ENCODE results near the gene ADAM15. TPM values are rescaled to one million over a fixed set of nuclear protein-coding genes. Genes with fewer than 3 reads are reported as not detected.

Gene ADAM15
- total RNA-seq, 1 experiment from 2014 or later, result 187 TPM

DNA sequence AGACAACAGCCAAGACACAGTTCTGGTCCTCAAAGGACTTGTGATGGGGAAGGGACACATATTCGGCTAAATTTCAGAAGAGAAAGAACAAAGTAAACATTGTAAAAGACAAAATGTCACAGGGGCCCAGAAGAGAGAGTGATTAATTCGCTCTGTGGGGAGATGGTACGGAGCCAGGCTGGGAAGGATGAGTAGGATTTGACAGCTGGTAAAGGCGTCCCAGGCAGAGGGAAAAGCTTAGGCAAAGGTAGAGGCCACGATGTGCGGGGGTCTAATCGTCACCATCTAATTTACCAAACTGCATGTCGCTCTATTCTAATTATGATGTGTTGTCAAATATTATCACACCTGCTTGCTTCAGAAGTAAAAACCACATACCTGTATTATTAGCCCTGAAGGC is 59.3 kb downstream of the ADAM15 start:
- BruUV-seq (replicated peaks), result no TSS peak
- Histone ChIP-seq H3K36me3 (ENCODE audit: low read depth) (no peaks in the 10 kb centered on the region), H3K4me2 (no peak overlapping the region), H2AFZ (no peak overlapping the region), H3K9me3 (ENCODE audit: insufficient read depth, low read depth) (no peaks in the 10 kb centered on the region), H3K4me3 (no peak overlapping the region), H3K4me1 (replicated peaks; ENCODE audit: insufficient read depth) (no peaks in the 10 kb centered on the region), H3F3A (ENCODE audit: insufficient read depth, low read depth) (0 out of 2 replicates have a peak, but pooled peaks cover 3% of the 10 kb centered on the region), H3K27ac (no peak overlapping the region), H4K20me1 (ENCODE audit: insufficient read depth) (no peaks in the 10 kb centered on the region; the same call in 1 of the 2 replicates), H3K79me2 (ENCODE audit: low read depth) (no peaks in the 10 kb centered on the region), H3K27me3 (ENCODE audit: insufficient read depth, low read depth) (no peaks in the 10 kb centered on the region), H3K9me2 (ENCODE audit: insufficient read depth) (no peaks in the 10 kb centered on the region)
- TF ChIP-seq, protein P1, sequence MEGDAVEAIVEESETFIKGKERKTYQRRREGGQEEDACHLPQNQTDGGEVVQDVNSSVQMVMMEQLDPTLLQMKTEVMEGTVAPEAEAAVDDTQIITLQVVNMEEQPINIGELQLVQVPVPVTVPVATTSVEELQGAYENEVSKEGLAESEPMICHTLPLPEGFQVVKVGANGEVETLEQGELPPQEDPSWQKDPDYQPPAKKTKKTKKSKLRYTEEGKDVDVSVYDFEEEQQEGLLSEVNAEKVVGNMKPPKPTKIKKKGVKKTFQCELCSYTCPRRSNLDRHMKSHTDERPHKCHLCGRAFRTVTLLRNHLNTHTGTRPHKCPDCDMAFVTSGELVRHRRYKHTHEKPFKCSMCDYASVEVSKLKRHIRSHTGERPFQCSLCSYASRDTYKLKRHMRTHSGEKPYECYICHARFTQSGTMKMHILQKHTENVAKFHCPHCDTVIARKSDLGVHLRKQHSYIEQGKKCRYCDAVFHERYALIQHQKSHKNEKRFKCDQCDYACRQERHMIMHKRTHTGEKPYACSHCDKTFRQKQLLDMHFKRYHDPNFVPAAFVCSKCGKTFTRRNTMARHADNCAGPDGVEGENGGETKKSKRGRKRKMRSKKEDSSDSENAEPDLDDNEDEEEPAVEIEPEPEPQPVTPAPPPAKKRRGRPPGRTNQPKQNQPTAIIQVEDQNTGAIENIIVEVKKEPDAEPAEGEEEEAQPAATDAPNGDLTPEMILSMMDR (conservative IDR thresholded peaks at IDR 0.05), result no peak
- no peak for TF ChIP-seq EZH2 (IDR thresholded peaks at IDR 0.05; ENCODE audit: low read depth)
- CTCF ChIA-PET, result no interaction called here
- no peak for DNase-seq
- POLR2A ChIA-PET (ENCODE audit: unreplicated experiment), result no interaction called here
- intact Hi-C loops (cut with micrococcal nuclease; ENCODE audit: unreplicated experiment), result no loop called here

DNA sequence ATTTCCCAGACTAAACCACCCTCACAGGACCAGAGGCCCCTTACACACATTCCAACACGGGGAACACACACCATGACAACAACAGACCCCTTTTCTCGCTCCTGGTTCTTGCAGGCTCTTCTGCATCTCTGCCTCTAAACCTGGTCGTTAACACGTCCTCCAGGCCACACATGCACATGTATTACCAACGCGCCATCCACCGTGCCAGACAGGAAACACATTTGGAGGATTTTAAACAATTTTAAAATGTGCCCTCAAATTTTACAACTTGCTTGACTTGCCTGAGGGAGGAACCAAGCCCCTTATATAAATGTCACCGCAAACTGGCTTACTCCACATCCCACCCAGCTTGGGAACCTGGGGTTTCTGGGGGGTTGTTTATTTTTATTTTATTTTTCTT is 59.7 kb downstream of the ADAM15 start:
- H3K27ac ChIP-seq, result no peak overlapping the region
- intact Hi-C loops (cut with micrococcal nuclease; ENCODE audit: unreplicated experiment), result no loop called here
- H2AFZ ChIP-seq, result no peak overlapping the region
- no peak overlapping the region for H3K4me3 ChIP-seq
- CTCF ChIA-PET, result no interaction called here
- H4K20me1 ChIP-seq (ENCODE audit: insufficient read depth), result no peaks in the 10 kb centered on the region; the same call in 1 of the 2 replicates
- no peaks in the 10 kb centered on the region for H3K27me3 ChIP-seq (ENCODE audit: insufficient read depth, low read depth)
- no peaks in the 10 kb centered on the region for H3K36me3 ChIP-seq (ENCODE audit: low read depth)
- H3K79me2 ChIP-seq (ENCODE audit: low read depth), result no peaks in the 10 kb centered on the region
- POLR2A ChIA-PET (ENCODE audit: unreplicated experiment), result no interaction called here
- H3K9me2 ChIP-seq (ENCODE audit: insufficient read depth), result no peaks in the 10 kb centered on the region
- H3K4me1 ChIP-seq (replicated peaks; ENCODE audit: insufficient read depth), result no peaks in the 10 kb centered on the region
- BruUV-seq (replicated peaks), result no TSS peak
- H3K4me2 ChIP-seq, result no peak overlapping the region
- H3F3A ChIP-seq (ENCODE audit: insufficient read depth, low read depth), result no peaks in the 10 kb centered on the region
- no peak for DNase-seq
- TF ChIP-seq, protein P1 (conservative IDR thresholded peaks at IDR 0.05), result no peak
- no peak for TF ChIP-seq EZH2 (IDR thresholded peaks at IDR 0.05; ENCODE audit: low read depth)
- H3K9me3 ChIP-seq (ENCODE audit: insufficient read depth, low read depth), result no peaks in the 10 kb centered on the region

Other genes with a start within 250 kb of the ADAM15 start
- 0.33 and 1.1 TPM in 2 replicates for gene KCNN3, start 181.0 kb upstream of the ADAM15 start, total RNA-seq (2021)
- 27.1 and 38.2 TPM in 2 replicates for gene PMVK, start 114.6 kb upstream of the ADAM15 start, total RNA-seq (2021)
- 36.3 and 40.2 TPM in 2 replicates for gene PBXIP1, start 95.2 kb upstream of the ADAM15 start, total RNA-seq (2021)
- 30.0 and 33.2 TPM in 2 replicates for gene PYGO2, start 89.5 kb upstream of the ADAM15 start, total RNA-seq (2021)
- gene SHC1, start 80.6 kb upstream of the ADAM15 start, total RNA-seq (2021), result 162 and 210 TPM in 2 replicates
- 236 and 300 TPM in 2 replicates for gene CKS1B, start 76.6 kb upstream of the ADAM15 start, total RNA-seq (2021)
- 47.9 and 54.2 TPM in 2 replicates for gene FLAD1, start 68.0 kb upstream of the ADAM15 start, total RNA-seq (2021)
- 1.2 and 1.3 TPM in 2 replicates for gene LENEP, start 57.7 kb upstream of the ADAM15 start, total RNA-seq (2021)
- 38.6 and 44.1 TPM in 2 replicates for gene ZBTB7B, start 48.5 kb upstream of the ADAM15 start, total RNA-seq (2021)
- gene DCST2, start 17.5 kb upstream of the ADAM15 start, total RNA-seq (2021), result 4.4 and 4.7 TPM in 2 replicates
- 0.22 and 0.43 TPM in 2 replicates for gene DCST1, start 17.5 kb upstream of the ADAM15 start, total RNA-seq (2021)
- 14.0 and 17.3 TPM in 2 replicates for gene EFNA4, start 12.4 kb downstream of the ADAM15 start, total RNA-seq (2021)
- 6.7 and 8.8 TPM in 2 replicates for gene EFNA3, start 27.5 kb downstream of the ADAM15 start, total RNA-seq (2021)
- 30.6 and 35.7 TPM in 2 replicates for gene EFNA1, start 76.6 kb downstream of the ADAM15 start, total RNA-seq (2021)
- gene SLC50A1, start 84.5 kb downstream of the ADAM15 start, total RNA-seq (2021), result 54.9 and 67.6 TPM in 2 replicates
- gene DPM3, start 89.2 kb downstream of the ADAM15 start, total RNA-seq (2021), result 83.7 and 127 TPM in 2 replicates
- gene KRTCAP2, start 122.0 kb downstream of the ADAM15 start, total RNA-seq (2021), result 112 and 156 TPM in 2 replicates
- gene TRIM46, start 122.5 kb downstream of the ADAM15 start, total RNA-seq (2021), result 6.0 and 6.2 TPM in 2 replicates
- gene THBS3, start 156.6 kb downstream of the ADAM15 start, total RNA-seq (2021), result 45.4 and 58.8 TPM in 2 replicates
- 56.1 and 68.9 TPM in 2 replicates for gene MTX1, start 157.4 kb downstream of the ADAM15 start, total RNA-seq (2021)
- 56.9 and 60.8 TPM in 2 replicates for gene ENTREP3, start 204.2 kb downstream of the ADAM15 start, total RNA-seq (2021)
- 56.9 and 64.1 TPM in 2 replicates for gene SCAMP3, start 211.0 kb downstream of the ADAM15 start, total RNA-seq (2021)
- 39.1 and 43.9 TPM in 2 replicates for gene CLK2, start 222.2 kb downstream of the ADAM15 start, total RNA-seq (2021)
- 6.6 and 7.5 TPM in 2 replicates for gene HCN3, start 226.1 kb downstream of the ADAM15 start, total RNA-seq (2021)

Data from PC-9 (cell line).